H9 (cell line): Measurements from ENCODE around the gene NEK11. TPM values are rescaled to one million over a fixed set of nuclear protein-coding genes. Genes with fewer than 3 reads are reported as not detected.

Experiments
- DNase-seq: peaks from one replicate; pipeline ENCODE4 v3.0.0-alpha.2; 2017
- H2AFZ ChIP-seq: one replicate; pipeline ENCODE4 v1.6.1; 2013; ENCODE audit warnings: mild to moderate bottlenecking, low read length, control low read depth, moderate library complexity
- H2AK5ac ChIP-seq: 2 replicates; pipeline ENCODE4 v1.6.1; 2013; ENCODE audit warnings: low read length, control low read depth, mixed read lengths; ENCODE audit not compliant: insufficient read length
- H2BK120ac ChIP-seq: one replicate; pipeline ENCODE4 v1.6.1; 2013; ENCODE audit warnings: low read depth, mild to moderate bottlenecking, low read length, control low read depth, inconsistent platforms; ENCODE audit not compliant: poor library complexity, severe bottlenecking
- H2BK12ac ChIP-seq: 2 replicates; pipeline ENCODE4 v1.6.1; 2013; ENCODE audit warnings: low read length, control low read depth, mixed read lengths, low read depth; ENCODE audit not compliant: insufficient read length
- H2BK15ac ChIP-seq: 2 replicates; pipeline ENCODE4 v1.6.1; 2013; ENCODE audit warnings: low read depth, low read length, control low read depth
- H2BK20ac ChIP-seq: one replicate; pipeline ENCODE4 v1.6.1; 2013; ENCODE audit warnings: low read depth, mild to moderate bottlenecking, low read length, control low read depth, inconsistent platforms; ENCODE audit not compliant: poor library complexity, severe bottlenecking
- H2BK5ac ChIP-seq: 2 replicates; pipeline ENCODE4 v1.6.1; 2013; ENCODE audit warnings: low read length, control low read depth, mixed read lengths; ENCODE audit not compliant: insufficient read length
- H3K14ac ChIP-seq: 2 replicates; pipeline ENCODE4 v1.6.1; 2013; ENCODE audit warnings: low read length, control low read depth; ENCODE audit not compliant: insufficient read depth
- H3K18ac ChIP-seq: 2 replicates; pipeline ENCODE4 v1.6.1; 2013; ENCODE audit warnings: low read depth, mild to moderate bottlenecking, mixed read lengths, low read length, control low read depth; ENCODE audit not compliant: insufficient read length
- H3K23ac ChIP-seq: 2 replicates; pipeline ENCODE4 v1.6.1; 2013; ENCODE audit warnings: low read length, control low read depth, mixed read lengths, low read depth; ENCODE audit not compliant: insufficient read length
- H3K23me2 ChIP-seq: 2 replicates; pipeline ENCODE4 v1.6.1; 2013; ENCODE audit warnings: low read depth, mild to moderate bottlenecking, mixed read lengths, low read length, control low read depth; ENCODE audit not compliant: insufficient read length, poor library complexity, severe bottlenecking
- H3K27ac ChIP-seq: 2 replicates; pipeline ENCODE4 v1.5.1; 2013; ENCODE audit warnings: low read length, control low read depth, mixed read lengths, low read depth; ENCODE audit not compliant: insufficient read length
- H3K27me3 ChIP-seq: 2 replicates; pipeline ENCODE4 v1.6.1; 2013; ENCODE audit warnings: low read length, control low read depth, inconsistent platforms; ENCODE audit not compliant: insufficient read depth
- H3K4ac ChIP-seq: 2 replicates; pipeline ENCODE4 v1.6.1; 2013; ENCODE audit warnings: low read depth, mild to moderate bottlenecking, control low read depth, inconsistent platforms, low read length, moderate library complexity
- H3K4me1 ChIP-seq: 2 replicates; pipeline ENCODE4 v1.6.1; 2013; ENCODE audit warnings: low read length, control low read depth, inconsistent platforms; ENCODE audit not compliant: insufficient read depth
- H3K4me2 ChIP-seq: 2 replicates; pipeline ENCODE4 v1.6.1; 2013; ENCODE audit warnings: low read length, control low read depth, mixed read lengths; ENCODE audit not compliant: insufficient read length, insufficient read depth
- H3K56ac ChIP-seq: 2 replicates; pipeline ENCODE4 v1.6.1; 2013; ENCODE audit warnings: low read depth, mild to moderate bottlenecking, mixed read lengths, low read length, control low read depth; ENCODE audit not compliant: insufficient read length
- H3K79me1 ChIP-seq: 2 replicates; pipeline ENCODE4 v1.6.1; 2013; ENCODE audit warnings: low read depth, mild to moderate bottlenecking, moderate library complexity, low read length, control low read depth, inconsistent platforms; ENCODE audit not compliant: insufficient read depth, poor library complexity, severe bottlenecking
- H3K79me2 ChIP-seq: 2 replicates; pipeline ENCODE4 v1.6.1; 2013; ENCODE audit warnings: low read length, control low read depth, inconsistent platforms; ENCODE audit not compliant: insufficient read depth
- H3K9ac ChIP-seq: 2 replicates; pipeline ENCODE4 v1.6.1; 2013; ENCODE audit warnings: low read length, control low read depth, mixed read lengths; ENCODE audit not compliant: insufficient read length; ENCODE audit errors: extremely low read depth
- H3K9me3 ChIP-seq: one replicate; pipeline ENCODE4 v1.6.1; 2013; ENCODE audit warnings: low read depth, low read length, inconsistent platforms; ENCODE audit not compliant: control insufficient read depth
- H3T11ph ChIP-seq: one replicate; pipeline ENCODE4 v1.6.1; 2013; ENCODE audit warnings: mild to moderate bottlenecking, low read length, control low read depth, inconsistent platforms
- H4K20me1 ChIP-seq: one replicate; pipeline ENCODE4 v1.6.1; 2013; ENCODE audit not compliant: control insufficient read depth, insufficient read length, insufficient read depth
- H4K5ac ChIP-seq: 2 replicates; pipeline ENCODE4 v1.6.1; 2013; ENCODE audit warnings: low read depth, mild to moderate bottlenecking, mixed read lengths, low read length, control low read depth; ENCODE audit not compliant: insufficient read length
- H4K8ac ChIP-seq: replicated peaks from 2 replicates; pipeline ENCODE4 v1.6.1; 2013; ENCODE audit warnings: low read length, control low read depth, mixed read lengths, low read depth; ENCODE audit not compliant: insufficient read length
- H4K91ac ChIP-seq: 2 replicates; pipeline ENCODE4 v1.6.1; 2013; ENCODE audit warnings: low read depth, mild to moderate bottlenecking, moderate library complexity, mixed read lengths, low read length, control low read depth; ENCODE audit not compliant: insufficient read length
- H3K27ac Mint-ChIP-seq, 3 experiments: 2 replicates in 2 of 3; 3 replicates in 1 of 3; pipeline ENCODE4 v1.8.0; 2020 to 2021; ENCODE audit warnings: mixed read lengths in 3 of 3, mild to moderate bottlenecking in 1 of 3, moderate library complexity in 1 of 3
- H3K27me3 Mint-ChIP-seq: 2 replicates; pipeline ENCODE4 v1.8.0; 2021; ENCODE audit warnings: low read depth, mild to moderate bottlenecking, moderate library complexity, mixed read lengths
- H3K36me3 Mint-ChIP-seq, 3 experiments: 2 replicates in 2 of 3; 3 replicates in 1 of 3; pipeline ENCODE4 v1.8.0; 2020 to 2021; ENCODE audit warnings: low read depth in 3 of 3, mixed read lengths in 3 of 3; ENCODE audit not compliant: insufficient read depth in 1 of 3
- H3K4me1 Mint-ChIP-seq, 2 experiments: 2 replicates each; pipeline ENCODE4 v1.8.0; 2020; ENCODE audit warnings: mixed read lengths in 2 of 2
- H3K4me3 Mint-ChIP-seq, 2 experiments: 2 replicates in 1 of 2; 3 replicates in 1 of 2; pipeline ENCODE4 v1.8.0; 2020 to 2021; ENCODE audit warnings: mild to moderate bottlenecking in 2 of 2, mixed read lengths in 2 of 2, moderate library complexity in 1 of 2
- H3K9me3 Mint-ChIP-seq, 2 experiments: 2 replicates in 1 of 2; 3 replicates in 1 of 2; pipeline ENCODE4 v1.8.0; 2020; ENCODE audit warnings: mild to moderate bottlenecking in 2 of 2, mixed read lengths in 2 of 2, moderate library complexity in 1 of 2
- WGBS: extraction: QIAGEN DNeasy Blood & Tissue Kit; methylation state at CpG from one replicate; pipeline ENCODE4 v1.1.7; 2013; ENCODE audit warnings: missing lambda C conversion rate, low lambda C conversion rate, mixed read lengths; ENCODE audit not compliant: insufficient read length; ENCODE audit errors: extremely low coverage; 5-methylcytosine and 5-hydroxymethylcytosine counted together
- total RNA-seq: library from RNA; stranded (reverse); gene quantifications from 2 replicates; pipeline ENCODE4 v1.2.1, GENCODE V29; 2021
- TF ChIP-seq, protein P1 (sequence below): fragments of 200-600 bp; sonication (generic); conservative IDR thresholded peaks from 3 replicates; pipeline ENCODE4 v1.8.0; 2021; ENCODE audit warnings: antibody characterized with exemption, mild to moderate bottlenecking

The NEK11 gene
- total RNA-seq, 1 experiment from 2014 or later: 2.5 TPM

DNA sequence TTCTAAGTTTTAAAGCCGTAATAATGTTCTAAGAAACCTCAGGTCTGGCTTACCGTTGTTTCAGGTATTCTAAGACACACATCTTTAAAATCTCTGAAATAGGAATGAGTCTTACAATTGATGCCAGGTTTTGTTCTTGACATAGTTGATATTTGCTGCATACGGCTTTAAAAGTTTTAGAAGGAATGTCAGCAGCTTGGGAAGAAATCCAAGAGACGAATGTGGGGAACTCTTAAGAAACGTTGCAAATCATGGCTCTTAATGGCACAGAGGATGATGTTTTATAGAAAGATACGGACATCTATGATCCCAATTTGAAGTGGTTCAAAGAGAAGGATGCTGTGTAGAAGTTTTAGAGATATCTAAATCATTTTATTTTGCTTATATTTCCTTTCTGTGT, 366.4 kb downstream of the NEK11 start:
- H2BK120ac ChIP-seq: no peak overlapping the region
- H3K27ac Mint-ChIP-seq: no peak overlapping the region
- no peaks in the 10 kb centered on the region for H3K9me3 Mint-ChIP-seq
- H3K23ac ChIP-seq: no peak overlapping the region
- H2BK20ac ChIP-seq: no peak overlapping the region
- H4K20me1 ChIP-seq: no peaks in the 10 kb centered on the region
- no peak overlapping the region for H4K8ac ChIP-seq
- H2AFZ ChIP-seq: no peak overlapping the region
- no peak for DNase-seq
- no peak overlapping the region for H2AK5ac ChIP-seq
- no peaks in the 10 kb centered on the region for H3K23me2 ChIP-seq
- H3K79me2 ChIP-seq: no peaks in the 10 kb centered on the region
- no peak overlapping the region for H2BK15ac ChIP-seq
- no peaks in the 10 kb centered on the region for H3K36me3 Mint-ChIP-seq
- no peak overlapping the region for H3K9ac ChIP-seq
- no peak overlapping the region for H3K18ac ChIP-seq
- no peak overlapping the region for H2BK12ac ChIP-seq
- no peak overlapping the region for H3K4ac ChIP-seq
- no peak overlapping the region for H3K14ac ChIP-seq
- H3T11ph ChIP-seq: no peak overlapping the region
- H3K4me1 Mint-ChIP-seq: peaks cover 0 to 2% of the 10 kb centered on the region in 2 experiments; a peak in 1 of 4 replicates
- H3K4me2 ChIP-seq: no peak overlapping the region
- TF ChIP-seq, protein P1, sequence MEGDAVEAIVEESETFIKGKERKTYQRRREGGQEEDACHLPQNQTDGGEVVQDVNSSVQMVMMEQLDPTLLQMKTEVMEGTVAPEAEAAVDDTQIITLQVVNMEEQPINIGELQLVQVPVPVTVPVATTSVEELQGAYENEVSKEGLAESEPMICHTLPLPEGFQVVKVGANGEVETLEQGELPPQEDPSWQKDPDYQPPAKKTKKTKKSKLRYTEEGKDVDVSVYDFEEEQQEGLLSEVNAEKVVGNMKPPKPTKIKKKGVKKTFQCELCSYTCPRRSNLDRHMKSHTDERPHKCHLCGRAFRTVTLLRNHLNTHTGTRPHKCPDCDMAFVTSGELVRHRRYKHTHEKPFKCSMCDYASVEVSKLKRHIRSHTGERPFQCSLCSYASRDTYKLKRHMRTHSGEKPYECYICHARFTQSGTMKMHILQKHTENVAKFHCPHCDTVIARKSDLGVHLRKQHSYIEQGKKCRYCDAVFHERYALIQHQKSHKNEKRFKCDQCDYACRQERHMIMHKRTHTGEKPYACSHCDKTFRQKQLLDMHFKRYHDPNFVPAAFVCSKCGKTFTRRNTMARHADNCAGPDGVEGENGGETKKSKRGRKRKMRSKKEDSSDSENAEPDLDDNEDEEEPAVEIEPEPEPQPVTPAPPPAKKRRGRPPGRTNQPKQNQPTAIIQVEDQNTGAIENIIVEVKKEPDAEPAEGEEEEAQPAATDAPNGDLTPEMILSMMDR: no peak
- H3K9me3 ChIP-seq: no peaks in the 10 kb centered on the region
- no peak overlapping the region for H4K5ac ChIP-seq
- H3K79me1 ChIP-seq: no peaks in the 10 kb centered on the region
- H3K4me3 Mint-ChIP-seq: no peak overlapping the region
- H3K4me1 ChIP-seq: no peaks in the 10 kb centered on the region
- no peaks in the 10 kb centered on the region for H3K27me3 Mint-ChIP-seq
- no peaks in the 10 kb centered on the region for H3K27me3 ChIP-seq
- no peak overlapping the region for H2BK5ac ChIP-seq
- H3K56ac ChIP-seq: no peak overlapping the region
- no peak overlapping the region for H4K91ac ChIP-seq
- no CpG with 5 or more reads among the region's 6 CpGs for WGBS
- no peak overlapping the region for H3K27ac ChIP-seq
